KOPT-K1 (cell line): ENCODE data around the gene TSPAN13.
"Not testable (repeated sequence)": the region's sequence is repeated elsewhere in the genome, so short reads cannot be mapped to it uniquely, and the experiment has no call there.

Source experiments
- H3K27ac ChIP-seq: fragments of 200-600 bp; sonication (generic); 2 replicates; pipeline ENCODE4 v1.5.1; 2016; ENCODE audit warnings: antibody characterized with exemption, mild to moderate bottlenecking, low read depth, low read length; ENCODE audit not compliant: poor library complexity, severe bottlenecking
- H3K36me3 ChIP-seq: fragments of 200-600 bp; sonication (generic); 2 replicates; pipeline ENCODE4 v1.5.1; 2017; ENCODE audit warnings: antibody characterized with exemption, mild to moderate bottlenecking, low read length, moderate library complexity; ENCODE audit not compliant: insufficient read depth
- H3K9me3 ChIP-seq: fragments of 200-600 bp; sonication (generic); 2 replicates; pipeline ENCODE4 v1.5.1; 2017; ENCODE audit warnings: antibody characterized with exemption, low read length, mild to moderate bottlenecking; ENCODE audit not compliant: insufficient read depth, poor library complexity, severe bottlenecking

TSPAN13 gene

GRCh38 chr7:16754856-16755317, 1.3 kb downstream of the TSPAN13 start:
- no peaks in the 10 kb centered on the region for H3K36me3 ChIP-seq
- H3K27ac ChIP-seq, result no peak overlapping the region
- peaks cover 9% of the 10 kb centered on the region for H3K9me3 ChIP-seq

- Histone ChIP-seq H3K27ac (no peak overlapping the region), H3K9me3 (peaks cover 9% of the 10 kb centered on the region), H3K36me3 (no peaks in the 10 kb centered on the region)
Measured at GRCh38 chr7:16755397-16755796, 1.8 kb downstream of the TSPAN13 start.

- Histone ChIP-seq H3K36me3 (no peaks in the 10 kb centered on the region), H3K9me3 (peaks cover 9% of the 10 kb centered on the region), H3K27ac (no peak overlapping the region)
Measured at GRCh38 chr7:16758036-16758435, 4.5 kb downstream of the TSPAN13 start.

GRCh38 chr7:16758631-16759611, 5.4 kb downstream of the TSPAN13 start:
- no peak overlapping the region for H3K27ac ChIP-seq
- H3K9me3 ChIP-seq, result peaks cover 9% of the 10 kb centered on the region
- H3K36me3 ChIP-seq, result no peaks in the 10 kb centered on the region

- Histone ChIP-seq H3K9me3 (peaks cover 9% of the 10 kb centered on the region), H3K36me3 (no peaks in the 10 kb centered on the region), H3K27ac (no peak overlapping the region)
Measured at GRCh38 chr7:16759840-16760239, 6.3 kb downstream of the TSPAN13 start.

- peaks cover 9% of the 10 kb centered on the region for H3K9me3 ChIP-seq
- no peak overlapping the region for H3K27ac ChIP-seq
- no peaks in the 10 kb centered on the region for H3K36me3 ChIP-seq
Measured at GRCh38 chr7:16762177-16762576, 8.6 kb downstream of the TSPAN13 start.

GRCh38 chr7:16764942-16765341, 11.4 kb downstream of the TSPAN13 start:
- no peaks in the 10 kb centered on the region for H3K36me3 ChIP-seq
- H3K9me3 ChIP-seq, result peaks cover 6% of the 10 kb centered on the region
- no peak overlapping the region for H3K27ac ChIP-seq

- no peaks in the 10 kb centered on the region for H3K36me3 ChIP-seq
- no peak overlapping the region for H3K27ac ChIP-seq
Measured at GRCh38 chr7:16765436-16765859, 11.9 kb downstream of the TSPAN13 start.

GRCh38 chr7:16769994-16770393, 16.4 kb downstream of the TSPAN13 start:
- not testable (repeated sequence) for H3K27ac ChIP-seq, H3K36me3 ChIP-seq, H3K9me3 ChIP-seq

More at GRCh38 chr7:16765436-16765859, 11.9 kb downstream of the TSPAN13 start:
- peaks cover 6% of the 10 kb centered on the region for H3K9me3 ChIP-seq

GRCh38 chr7:16770657-16771329, 17.2 kb downstream of the TSPAN13 start:
- peaks cover 6% of the 10 kb centered on the region for H3K9me3 ChIP-seq
- H3K36me3 ChIP-seq, result no peaks in the 10 kb centered on the region
- H3K27ac ChIP-seq, result no peak overlapping the region

GRCh38 chr7:16773326-16773725, 19.8 kb downstream of the TSPAN13 start:
- Histone ChIP-seq H3K36me3 (no peaks in the 10 kb centered on the region), H3K9me3 (peaks cover 3% of the 10 kb centered on the region), H3K27ac (no peak overlapping the region)

- H3K27ac ChIP-seq, result no peak overlapping the region
- H3K36me3 ChIP-seq, result no peaks in the 10 kb centered on the region
Measured at GRCh38 chr7:16773884-16774283, 20.3 kb downstream of the TSPAN13 start.

GRCh38 chr7:16774294-16774693, 20.7 kb downstream of the TSPAN13 start:
- H3K36me3 ChIP-seq, result no peaks in the 10 kb centered on the region
- no peaks in the 10 kb centered on the region for H3K9me3 ChIP-seq
- H3K27ac ChIP-seq, result no peak overlapping the region

More at GRCh38 chr7:16773884-16774283, 20.3 kb downstream of the TSPAN13 start:
- H3K9me3 ChIP-seq, result no peaks in the 10 kb centered on the region

GRCh38 chr7:16774986-16775385, 21.4 kb downstream of the TSPAN13 start:
- Histone ChIP-seq H3K36me3 (no peaks in the 10 kb centered on the region), H3K27ac (no peak overlapping the region), H3K9me3 (no peaks in the 10 kb centered on the region)

- no peaks in the 10 kb centered on the region for H3K36me3 ChIP-seq
- H3K9me3 ChIP-seq, result no peaks in the 10 kb centered on the region
- no peak overlapping the region for H3K27ac ChIP-seq
Measured at GRCh38 chr7:16776053-16776452, 22.5 kb downstream of the TSPAN13 start.
